ENCODE results near the gene LIN7C. TPM values are rescaled to one million over a fixed set of nuclear protein-coding genes. Genes with fewer than 3 reads are reported as not detected.

The LIN7C gene
- total RNA-seq, 2 donors from 2014 or later: 18.8 to 23.7 TPM

- no peaks in the 10 kb centered on the region for H3K36me3 ChIP-seq
- TF ChIP-seq CTCF (IDR thresholded peaks at IDR 0.05): no peak
- no peak for DNase-seq (ENCODE audit: low spot score)
- no peak overlapping the region for H3K4me3 ChIP-seq
- no peaks in the 10 kb centered on the region for H3K27me3 ChIP-seq
- no peak overlapping the region for H3K27ac ChIP-seq
- peaks cover 0 to 27% of the 10 kb centered on the region in 2 donors for H3K4me1 ChIP-seq
- H3K9me3 ChIP-seq: no peaks in the 10 kb centered on the region
These were observed 47.4 kb downstream of the LIN7C start for GRCh38 chr11:27459191-27459590.

GRCh38 chr11:27458182-27458581, 48.4 kb downstream of the LIN7C start:
- H3K36me3 ChIP-seq: no peaks in the 10 kb centered on the region
- no peak overlapping the region for H3K4me3 ChIP-seq
- no peak overlapping the region for H3K27ac ChIP-seq
- H3K4me1 ChIP-seq: peaks cover 0 to 16% of the 10 kb centered on the region in 2 donors
- no peak for DNase-seq (ENCODE audit: low spot score)
- H3K9me3 ChIP-seq: no peaks in the 10 kb centered on the region
- no peaks in the 10 kb centered on the region for H3K27me3 ChIP-seq
- TF ChIP-seq CTCF (IDR thresholded peaks at IDR 0.05): no peak

GRCh38 chr11:27456795-27457329, 49.7 kb downstream of the LIN7C start:
- peaks cover 0 to 11% of the 10 kb centered on the region in 2 donors for H3K4me1 ChIP-seq
- no peaks in the 10 kb centered on the region for H3K27me3 ChIP-seq
- no peaks in the 10 kb centered on the region for H3K9me3 ChIP-seq
- no peak overlapping the region for H3K27ac ChIP-seq
- no peak overlapping the region for H3K4me3 ChIP-seq
- H3K36me3 ChIP-seq: no peaks in the 10 kb centered on the region
- DNase-seq (ENCODE audit: low spot score): no peak
- no peak for TF ChIP-seq CTCF (IDR thresholded peaks at IDR 0.05)

GRCh38 chr11:27456140-27456794, 50.3 kb downstream of the LIN7C start:
- no peak for DNase-seq (ENCODE audit: low spot score)
- Histone ChIP-seq H3K4me3 (no peak overlapping the region), H3K27ac (no peak overlapping the region), H3K4me1 (peaks cover 0 to 10% of the 10 kb centered on the region in 2 donors), H3K9me3 (no peaks in the 10 kb centered on the region), H3K27me3 (no peaks in the 10 kb centered on the region), H3K36me3 (no peaks in the 10 kb centered on the region)
- TF ChIP-seq CTCF (IDR thresholded peaks at IDR 0.05): no peak

- no peak overlapping the region for H3K27ac ChIP-seq
- H3K9me3 ChIP-seq: no peaks in the 10 kb centered on the region
- peaks cover 0 to 10% of the 10 kb centered on the region in 2 donors for H3K4me1 ChIP-seq
- no peaks in the 10 kb centered on the region for H3K36me3 ChIP-seq
- DNase-seq (ENCODE audit: low spot score): no peak
- H3K27me3 ChIP-seq: no peaks in the 10 kb centered on the region
- no peak for TF ChIP-seq CTCF (IDR thresholded peaks at IDR 0.05)
- H3K4me3 ChIP-seq: no peak overlapping the region
These were observed 50.9 kb downstream of the LIN7C start for GRCh38 chr11:27455667-27456066.

- H3K9me3 ChIP-seq: no peaks in the 10 kb centered on the region
- peaks cover 0 to 10% of the 10 kb centered on the region in 2 donors for H3K4me1 ChIP-seq
- no peak for DNase-seq (ENCODE audit: low spot score)
- no peaks in the 10 kb centered on the region for H3K27me3 ChIP-seq
- H3K36me3 ChIP-seq: no peaks in the 10 kb centered on the region
- H3K27ac ChIP-seq: no peak overlapping the region
- no peak overlapping the region for H3K4me3 ChIP-seq
- TF ChIP-seq CTCF (IDR thresholded peaks at IDR 0.05): no peak
These were observed 52.9 kb downstream of the LIN7C start for GRCh38 chr11:27453701-27454100.
